Stromal cell of bone marrow (primary cell): ENCODE data around the gene AREL1.

Source experiments
- DNase-seq: peaks from one replicate; pipeline ENCODE4 v3.0.0-alpha.2; 2012; ENCODE audit warnings: low read depth

Gene AREL1

DNA sequence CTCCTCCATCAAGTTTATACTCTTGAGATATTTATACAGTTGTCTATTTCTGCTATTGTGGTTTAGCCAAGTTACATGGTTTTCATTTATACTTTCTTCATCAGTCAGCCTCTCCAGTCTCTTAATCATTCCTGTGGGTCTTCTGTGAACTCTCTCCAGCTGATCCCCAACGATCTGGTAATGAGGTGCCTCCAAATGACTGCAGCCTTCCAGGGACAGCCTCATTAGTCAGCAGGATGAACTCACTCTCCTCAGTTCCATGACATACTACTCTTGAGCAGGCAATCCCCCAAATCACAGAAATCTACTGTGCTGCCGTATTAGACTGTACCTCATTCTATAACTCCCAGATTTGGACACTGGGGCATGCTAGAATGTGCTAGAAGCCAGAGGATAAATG lies 15.3 kb downstream of the AREL1 start:
- peak; percentile 73 for DNase-seq

DNA sequence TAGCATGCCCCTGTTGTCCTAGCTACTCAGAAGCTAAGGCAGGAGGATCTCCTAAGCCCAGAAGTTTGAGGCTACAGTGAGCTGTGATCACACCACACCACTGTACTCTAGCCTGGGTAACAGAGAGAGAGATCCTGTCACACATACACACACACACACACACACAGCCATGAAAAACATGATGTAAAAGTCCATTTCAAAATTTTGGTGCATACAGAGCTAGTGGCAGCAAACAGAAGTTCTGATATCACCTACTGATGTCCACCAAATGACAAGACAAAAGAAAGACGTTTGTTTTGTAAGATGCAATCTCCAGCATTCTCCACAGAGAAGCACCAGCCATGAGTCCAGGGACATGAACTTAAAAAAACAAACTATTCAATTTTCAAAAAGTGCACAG lies 15.9 kb downstream of the AREL1 start:
- DNase-seq, result no peak

DNA sequence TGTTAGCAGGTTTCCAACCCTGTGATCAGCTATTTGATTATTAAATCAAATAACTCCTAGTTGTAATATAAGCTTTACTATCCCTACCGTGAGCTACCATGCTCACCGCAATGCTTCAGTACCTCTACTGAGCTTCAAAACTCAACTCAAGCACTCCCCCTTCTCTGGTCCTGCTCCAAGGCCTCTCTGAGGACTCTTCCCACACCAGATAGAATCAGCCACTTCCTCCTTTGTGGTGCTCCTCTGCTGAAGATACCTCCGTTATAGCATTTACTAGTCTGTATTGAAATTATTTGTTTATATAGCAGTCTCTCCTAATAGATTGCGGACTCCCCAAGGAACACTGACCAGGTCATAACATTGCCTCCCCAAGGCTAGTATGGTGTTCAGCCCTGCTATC lies 17.5 kb downstream of the AREL1 start:
- no peak for DNase-seq

DNA sequence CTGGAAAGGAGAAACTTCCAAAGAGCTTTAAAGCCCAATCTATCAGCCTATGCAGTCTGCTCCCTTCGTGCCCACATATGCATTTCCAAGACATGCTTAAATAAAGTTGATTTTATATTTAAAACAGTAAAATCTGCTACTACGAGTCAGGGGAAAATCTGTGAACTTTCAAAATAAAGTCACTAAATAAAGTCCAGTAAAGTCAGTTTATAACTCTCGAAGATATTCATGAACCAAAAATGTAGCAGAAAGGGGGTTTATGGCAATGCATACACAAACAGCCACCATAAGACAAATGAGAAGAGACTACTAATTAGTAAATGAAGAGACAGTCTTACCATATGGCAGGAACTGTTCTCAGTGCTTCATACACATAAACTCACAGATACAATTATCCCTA lies 19.7 kb downstream of the AREL1 start:
- DNase-seq, result no peak

DNA sequence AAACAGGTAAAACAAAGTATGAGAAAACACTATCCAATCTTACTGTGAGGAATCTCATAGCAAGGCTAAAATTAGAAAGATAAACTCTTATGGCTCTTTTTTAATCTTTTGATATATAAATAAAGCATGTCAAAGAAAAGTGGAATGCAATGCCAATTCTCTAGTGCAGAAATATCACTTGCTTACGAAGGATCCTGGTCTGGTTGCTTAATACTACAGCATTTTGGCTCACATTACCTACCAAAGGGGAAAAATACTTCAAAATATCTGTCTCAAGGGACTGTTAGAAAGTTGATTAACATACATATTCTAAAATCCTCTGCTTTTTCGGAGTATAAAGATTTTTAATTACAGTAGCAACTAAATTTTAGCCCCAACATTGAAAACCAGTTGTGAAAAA lies 21.4 kb downstream of the AREL1 start:
- no peak for DNase-seq

DNA sequence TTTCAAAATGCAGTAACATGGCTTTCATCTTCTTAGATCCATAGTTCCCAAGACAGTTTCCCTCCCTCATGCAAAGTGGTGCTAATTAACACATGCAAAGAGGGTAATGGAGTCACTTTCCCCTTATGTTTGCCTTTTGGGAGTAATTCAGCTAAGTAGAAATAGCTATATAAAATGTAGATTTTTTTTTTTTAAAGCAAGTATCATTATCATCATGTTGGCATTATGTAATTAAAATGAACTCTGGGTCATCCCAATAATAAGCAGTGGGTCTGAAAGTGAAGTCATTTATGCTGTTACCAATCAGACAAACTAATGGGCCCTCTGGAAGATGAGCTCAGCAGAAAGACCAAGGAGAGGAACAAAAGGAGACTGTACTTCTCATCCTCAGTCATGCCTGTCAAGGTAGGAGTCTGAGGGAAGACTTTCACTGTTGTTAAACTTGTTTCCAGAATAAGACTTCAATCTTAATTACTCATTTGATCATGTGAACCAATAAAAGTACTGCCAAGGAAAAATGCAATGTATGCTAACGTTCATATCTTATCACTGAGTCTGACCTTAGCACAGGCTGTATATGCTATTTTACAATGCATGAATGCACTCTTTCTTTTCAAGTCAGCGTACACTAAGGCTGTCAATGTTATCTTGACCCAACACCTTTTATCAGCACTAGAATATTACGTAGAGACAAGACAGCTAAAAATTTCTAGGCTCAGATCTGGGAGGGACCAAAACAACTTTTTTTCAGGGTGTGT lies 26.8 kb downstream of the AREL1 start:
- no peak for DNase-seq

DNA sequence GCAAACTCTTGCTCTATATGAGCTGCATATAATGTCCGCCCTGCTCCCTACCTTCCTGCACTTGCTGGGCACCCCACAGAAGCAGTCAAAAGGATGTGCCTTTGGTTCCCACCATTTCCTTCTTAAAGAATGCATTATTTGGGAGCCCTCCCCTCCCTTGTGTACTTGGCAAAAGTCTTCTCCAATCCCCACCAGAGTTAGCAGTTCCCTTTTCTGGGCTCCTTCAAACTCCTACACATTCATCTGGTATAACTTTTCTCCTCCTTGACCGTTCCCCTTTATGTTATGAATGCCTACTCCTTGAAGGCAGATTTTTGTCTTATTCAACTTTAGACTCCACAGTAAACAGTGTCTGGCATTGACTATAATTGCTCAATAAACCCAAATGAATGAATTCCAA lies 27.8 kb downstream of the AREL1 start:
- DNase-seq, result no peak

DNA sequence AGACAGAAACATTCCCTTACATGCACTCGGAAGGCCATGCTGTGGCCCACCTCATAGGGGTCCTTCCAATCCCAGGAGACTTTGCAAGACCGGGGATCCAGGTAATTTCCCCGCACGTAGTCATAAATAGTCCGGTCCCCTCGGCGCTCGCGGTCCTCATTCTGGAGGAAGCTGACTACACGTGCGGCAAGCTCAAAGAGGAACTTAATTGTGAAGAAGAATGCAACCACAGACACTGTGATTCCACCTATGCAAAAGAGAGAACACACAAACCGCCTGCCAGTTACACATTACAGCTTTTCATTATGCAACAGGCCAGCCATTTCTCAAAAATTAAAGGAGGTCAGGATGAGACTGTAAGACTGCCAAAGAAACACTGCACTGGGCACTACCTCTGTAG lies 28.4 kb downstream of the AREL1 start:
- no peak for DNase-seq

DNA sequence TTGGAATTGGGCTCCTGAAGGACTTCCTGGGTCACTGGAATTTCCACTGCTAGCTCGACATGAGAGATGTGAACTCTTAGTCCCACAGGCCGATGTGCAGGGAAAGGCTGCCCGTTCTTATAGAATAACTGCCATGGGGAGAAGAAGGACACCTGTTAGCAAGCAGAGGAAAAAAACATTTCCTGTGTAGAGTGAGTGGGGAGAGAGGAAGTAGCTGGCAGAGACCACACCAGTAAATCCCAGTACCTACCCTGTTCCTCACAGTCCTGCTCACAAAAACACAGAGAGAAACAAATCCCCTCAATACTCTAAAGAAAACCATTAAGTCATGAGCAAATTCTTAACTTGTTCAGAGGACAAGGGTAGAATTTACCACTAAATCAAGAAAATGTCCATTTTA lies 29.5 kb downstream of the AREL1 start:
- no peak for DNase-seq

DNA sequence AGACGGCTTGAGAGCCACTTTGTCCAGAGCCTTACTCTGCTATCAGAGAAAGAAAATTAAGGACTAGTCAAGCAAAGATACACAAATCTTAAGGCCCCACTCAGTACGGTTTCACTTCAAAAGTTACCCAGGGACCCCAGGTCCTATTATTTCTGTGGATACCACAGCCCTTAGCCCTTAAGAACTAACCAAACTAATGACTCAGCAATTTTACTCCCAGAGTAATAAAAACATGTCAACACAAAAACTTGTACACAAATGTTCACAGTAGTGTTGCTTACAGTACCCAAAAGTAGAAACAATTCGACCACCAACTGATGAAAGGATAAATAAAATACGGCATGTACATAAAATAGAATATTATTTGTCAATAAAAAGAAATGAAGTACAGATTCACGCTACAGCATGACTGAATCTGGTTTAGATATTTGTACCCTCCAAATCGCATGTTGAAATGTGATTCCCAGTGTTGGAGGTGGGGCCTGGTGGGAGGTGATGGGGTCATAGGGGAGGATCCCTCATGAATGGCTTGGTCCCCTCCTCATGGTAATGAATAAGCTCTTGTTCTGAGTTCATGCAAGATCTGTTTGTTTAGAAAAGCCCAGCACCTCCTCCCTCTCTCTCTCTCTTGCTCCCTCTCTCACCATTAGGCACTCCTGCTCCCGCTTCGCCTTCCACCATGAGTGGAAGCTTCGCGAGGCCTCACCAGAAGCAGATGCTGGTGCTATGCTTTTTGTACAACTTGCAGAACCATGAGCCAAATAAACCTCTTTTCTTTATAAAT lies 30.5 kb downstream of the AREL1 start:
- DNase-seq, result no peak

DNA sequence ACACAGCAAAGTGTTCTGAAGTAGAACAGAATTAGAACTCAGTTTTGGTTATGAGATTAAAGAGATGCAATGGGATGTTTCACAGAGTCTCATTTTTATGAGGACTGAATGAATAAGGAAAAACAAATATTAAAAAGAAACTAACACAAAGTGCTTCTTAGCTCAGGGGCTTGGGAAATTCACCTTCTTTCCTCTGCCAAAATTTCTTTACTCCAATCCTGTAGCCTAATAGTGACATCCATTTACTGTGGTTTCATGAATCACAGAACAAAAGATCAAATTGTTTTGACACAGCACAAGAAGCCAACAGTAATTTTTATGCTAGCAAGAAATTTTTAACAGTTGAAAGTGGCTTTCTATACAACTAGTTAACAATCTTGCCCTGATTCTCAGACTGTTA lies 37.7 kb downstream of the AREL1 start:
- no peak for DNase-seq

DNA sequence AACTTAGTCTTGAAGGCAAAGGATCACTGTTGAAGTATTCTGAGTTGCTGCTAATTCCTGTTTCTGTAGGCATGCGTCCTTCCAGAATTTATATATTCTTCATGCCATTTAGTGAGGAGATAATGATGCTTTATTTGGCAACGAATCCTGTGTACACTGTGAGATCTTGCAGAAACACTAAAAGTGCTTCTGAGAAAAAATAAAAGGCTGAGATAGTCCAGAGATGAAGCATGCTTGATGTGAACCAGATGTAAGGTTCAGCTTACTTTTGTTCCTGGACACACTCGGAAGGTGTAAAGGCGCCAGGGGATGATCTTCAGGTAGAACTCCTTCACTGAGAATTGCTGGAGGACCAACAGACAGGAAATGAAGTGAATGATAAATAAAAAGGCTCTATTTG lies 39.1 kb downstream of the AREL1 start:
- DNase-seq, result no peak

DNA sequence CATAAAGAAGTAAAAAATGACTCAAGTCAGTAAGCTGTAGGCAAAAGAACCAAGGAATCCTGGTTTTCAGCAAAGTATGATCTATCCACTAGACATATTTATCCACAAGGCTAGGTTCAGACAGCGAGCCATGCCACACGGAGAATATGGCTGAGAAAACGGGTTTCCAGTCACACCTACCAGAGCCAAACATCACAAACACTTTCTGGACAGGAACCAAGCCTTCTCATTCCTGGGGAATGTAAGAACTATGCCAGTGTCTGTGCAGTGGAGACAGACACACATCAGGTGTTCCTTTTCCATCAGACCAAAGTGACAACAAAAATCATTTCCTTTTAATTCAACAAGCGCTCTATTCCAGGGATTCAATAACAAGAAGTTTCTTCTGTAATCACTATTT lies 41.1 kb downstream of the AREL1 start:
- DNase-seq, result no peak

DNA sequence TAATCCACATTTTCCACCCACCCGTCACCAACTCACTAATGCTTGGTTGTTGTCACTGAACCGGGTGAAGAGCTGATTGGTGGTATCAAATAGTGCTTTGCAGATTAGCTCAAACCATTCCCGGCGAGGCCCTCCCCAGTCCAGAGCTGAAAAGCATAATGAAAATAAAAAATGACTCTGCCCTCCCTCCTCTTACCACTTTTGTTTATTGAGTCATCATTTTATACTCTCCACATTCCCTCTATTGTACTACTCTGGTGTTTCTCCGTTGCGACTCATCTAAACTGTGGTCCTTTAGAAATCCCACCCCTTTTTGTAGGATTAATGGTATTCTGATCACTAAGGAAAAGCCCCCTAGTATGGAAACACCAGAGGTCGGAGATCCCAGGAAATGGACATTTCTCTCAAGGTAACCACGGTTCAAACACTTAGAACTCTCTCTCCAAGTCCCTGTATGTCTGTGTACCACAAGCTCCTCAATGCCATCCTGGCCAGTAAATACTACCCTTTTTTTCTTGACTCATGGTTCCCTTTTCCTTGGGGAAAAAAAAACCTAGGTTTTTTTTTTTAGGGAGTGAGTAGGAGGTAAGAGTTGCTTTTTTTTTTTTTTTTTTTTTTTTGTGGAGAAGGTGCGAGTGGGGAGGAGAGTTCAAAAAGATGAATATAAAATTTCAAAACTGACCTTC lies 42.0 kb downstream of the AREL1 start:
- no peak for DNase-seq

DNA sequence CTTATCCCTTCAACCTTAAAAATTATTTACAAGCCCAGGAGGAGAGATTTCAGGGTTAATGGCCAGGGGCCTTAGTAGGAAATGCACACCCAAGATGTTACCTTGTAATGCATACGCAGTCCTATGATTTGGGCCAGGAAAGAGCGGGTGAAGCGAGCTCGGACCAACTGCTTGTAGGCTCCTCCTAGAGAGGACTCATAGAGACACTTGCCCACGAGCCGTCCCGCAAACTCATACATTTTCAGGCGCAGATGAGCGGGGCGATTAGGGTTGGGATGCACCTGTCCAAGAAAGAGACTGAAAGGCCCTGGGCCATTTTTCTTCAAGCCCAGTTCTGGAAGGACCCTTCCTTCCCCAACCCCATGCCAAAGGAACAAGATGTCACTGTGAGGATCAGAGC lies 43.0 kb downstream of the AREL1 start:
- no peak for DNase-seq

DNA sequence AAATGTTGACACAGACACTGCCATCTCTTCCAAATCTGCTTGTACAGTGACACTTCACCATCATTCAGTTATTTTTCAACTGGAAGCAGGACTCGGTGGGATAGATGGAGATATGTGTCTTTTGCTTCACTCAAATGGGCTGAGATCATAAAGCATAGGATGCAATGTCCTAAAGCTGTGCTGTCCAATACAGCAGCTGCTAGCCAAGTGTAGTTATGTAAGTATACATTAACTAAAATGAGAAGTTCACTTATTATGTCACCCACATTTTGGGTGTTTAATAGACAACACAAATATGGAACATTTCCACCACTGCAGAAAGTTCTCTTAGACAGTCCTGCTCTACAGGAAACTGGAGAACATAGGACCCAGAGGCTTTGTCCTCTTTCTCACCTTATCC lies 43.6 kb downstream of the AREL1 start:
- DNase-seq, result no peak

DNA sequence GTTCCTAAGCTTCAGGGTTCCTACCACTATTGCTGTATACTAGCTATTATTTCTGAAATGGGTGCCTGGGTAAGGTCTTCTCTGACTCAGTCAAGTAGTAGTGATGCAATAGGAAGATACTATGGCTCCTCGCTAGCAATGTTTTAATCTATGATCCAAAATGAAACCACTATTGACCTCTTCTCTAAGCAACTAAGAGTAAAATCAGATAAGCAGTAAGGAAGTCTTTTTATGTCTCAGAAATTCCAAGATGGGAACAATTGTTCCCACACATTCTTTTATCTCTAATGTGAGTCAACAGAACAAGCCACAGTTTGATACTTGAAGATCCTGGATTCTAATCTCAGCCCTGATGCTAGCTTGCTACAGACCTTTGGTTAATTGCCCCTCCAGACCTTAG lies 45.1 kb downstream of the AREL1 start:
- DNase-seq, result no peak

DNA sequence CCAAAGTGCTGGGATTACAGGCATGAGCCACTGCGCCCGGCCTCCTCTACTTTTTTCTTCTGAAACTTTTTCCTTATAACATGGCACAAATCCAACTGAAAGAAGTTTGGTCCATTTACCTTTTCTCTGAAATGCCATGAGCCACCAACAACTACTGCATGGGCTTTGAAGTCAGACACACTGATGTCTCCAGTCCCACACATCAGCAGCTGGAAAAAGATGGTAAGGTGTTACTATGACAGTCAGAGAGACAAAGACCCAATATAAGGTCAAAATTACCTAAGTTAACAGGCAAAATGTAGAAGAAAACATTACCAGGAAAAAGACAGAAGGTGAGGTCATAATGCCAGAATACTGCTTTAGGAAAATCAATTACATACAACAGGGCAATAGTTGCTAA lies 48.2 kb downstream of the AREL1 start:
- DNase-seq, result no peak

DNA sequence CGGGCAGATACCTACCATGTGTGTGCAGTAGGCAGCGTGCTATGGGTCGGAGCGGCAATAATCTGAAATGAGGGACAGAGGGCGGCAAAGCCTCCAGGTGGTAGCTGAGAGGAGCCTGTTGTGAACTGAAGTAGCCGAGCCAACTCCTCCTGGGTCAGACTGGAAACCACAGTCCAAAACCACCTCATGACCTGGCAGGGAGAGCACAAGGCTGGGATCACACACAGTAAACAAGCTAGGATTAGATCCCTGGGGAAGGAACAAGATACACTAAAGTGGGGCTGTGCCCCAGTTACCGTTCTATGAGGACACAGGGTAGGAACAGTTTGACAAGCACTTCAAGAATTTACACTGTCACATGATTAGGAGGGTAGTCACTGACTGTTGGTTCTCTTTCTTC lies 49.0 kb downstream of the AREL1 start:
- DNase-seq, result no peak

DNA sequence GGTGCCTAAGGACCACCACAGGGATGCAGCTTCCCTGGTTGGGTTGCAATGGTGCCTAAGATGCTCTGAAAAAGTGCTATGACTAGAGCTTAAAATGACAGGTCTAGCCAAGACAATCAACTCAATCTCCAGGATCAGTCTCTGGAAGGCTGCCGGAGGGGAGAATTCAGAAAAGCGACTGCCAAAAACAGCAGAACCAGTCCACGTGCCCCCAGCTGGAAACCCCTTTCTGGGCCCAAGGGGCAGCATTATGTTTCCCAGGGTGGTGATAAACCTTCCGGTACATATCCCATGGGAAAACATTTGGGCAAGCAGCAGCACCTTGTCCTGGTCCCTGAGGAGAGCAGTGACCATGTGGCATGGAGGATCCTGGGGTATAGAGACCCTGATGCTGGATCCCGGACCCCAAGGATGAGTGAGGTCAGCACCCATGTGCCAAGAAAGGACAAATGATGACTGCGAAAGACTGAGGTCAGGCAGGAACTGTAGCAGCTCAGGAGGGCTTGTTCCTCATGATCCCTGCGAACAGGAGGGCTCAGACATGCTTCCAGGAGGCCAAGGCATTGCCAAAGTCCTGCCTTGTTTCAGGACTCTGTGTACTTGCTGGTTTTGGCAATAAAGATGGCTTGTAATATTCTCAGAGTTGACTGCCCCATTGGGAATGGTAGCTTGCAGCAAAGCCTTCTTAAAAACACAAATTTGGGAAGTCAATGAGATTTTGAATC lies 51.0 kb downstream of the AREL1 start:
- DNase-seq, result no peak

DNA sequence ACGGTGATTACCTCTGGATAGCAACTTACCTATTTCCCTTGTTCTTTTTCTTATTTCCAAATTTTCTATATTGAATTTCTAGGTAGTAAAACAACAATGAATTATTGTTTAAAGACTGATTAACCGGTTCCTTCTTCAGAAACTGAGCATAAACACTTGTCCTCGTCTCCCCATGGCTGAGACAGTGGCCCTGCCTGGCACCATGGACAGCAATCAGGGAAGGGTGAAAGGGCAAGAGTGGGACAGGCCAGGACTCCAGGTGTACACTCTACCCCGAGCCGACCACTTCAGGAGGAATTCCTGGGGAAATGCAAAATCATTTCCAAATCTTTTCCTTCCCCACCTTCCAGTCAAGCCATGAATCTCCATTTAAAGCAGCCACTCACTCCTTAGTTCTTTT lies 52.0 kb downstream of the AREL1 start:
- no peak for DNase-seq

DNA sequence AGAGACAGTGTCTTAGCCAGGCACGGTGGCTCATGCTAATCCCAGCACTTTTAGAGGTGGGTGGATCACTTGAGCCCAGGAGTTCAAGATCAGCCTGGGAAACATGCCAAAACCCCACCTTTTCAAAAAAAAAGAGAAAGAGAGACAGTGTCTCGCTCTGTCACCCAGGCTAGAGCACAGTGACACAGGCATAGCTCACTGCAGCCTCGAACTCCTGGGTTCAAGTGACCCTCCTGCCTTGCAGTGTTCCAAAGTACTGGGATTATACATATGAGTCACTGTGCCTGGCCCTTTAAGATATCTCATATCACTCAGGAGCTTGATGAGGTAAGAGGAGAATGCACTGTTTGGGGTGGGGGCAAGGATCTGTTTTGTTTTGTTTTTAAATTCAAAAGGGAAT lies 52.7 kb downstream of the AREL1 start:
- DNase-seq, result no peak
